SK-N-SH treated with all-trans-retinoic acid at 6 μM for 48 hours (cell line): ENCODE measurements around the gene PPP1R16B.
A peak's percentile ranks its signal among the peaks of the same experiment; 100 is the strongest.

Experiments
- ATAC-seq: fragments of 200-7000 bp; cut with Tn5 transposase; 3 replicates; pipeline ENCODE4 v1.9.1; 2020; ENCODE audit warnings: mild to moderate bottlenecking, moderate library complexity
- ARNTL ChIP-seq: fragments of 450-650 bp; formaldehyde crosslinking; IDR thresholded peaks from 2 replicates; pipeline ENCODE4 v1.5.0; 2020; ENCODE audit warnings: low read depth, mild to moderate bottlenecking, moderate library complexity, borderline replicate concordance
- CSDC2 ChIP-seq: fragments of 250-450 bp; sonication (Bioruptor Pico); IDR thresholded peaks from 2 replicates; pipeline ENCODE4 v1.5.0; 2020; ENCODE audit warnings: mild to moderate bottlenecking, moderate library complexity
- CSRNP3 ChIP-seq: fragments of 250-450 bp; sonication (Bioruptor Pico); IDR thresholded peaks from 2 replicates; pipeline ENCODE4 v1.5.1; 2021; ENCODE audit warnings: mild to moderate bottlenecking, moderate library complexity
- ESRRG ChIP-seq: fragments of 250-450 bp; sonication (Bioruptor Pico); IDR thresholded peaks from 2 replicates; pipeline ENCODE4 v1.6.1; 2021; ENCODE audit warnings: mild to moderate bottlenecking
- GLIS3 ChIP-seq: fragments of 250-450 bp; sonication (Bioruptor Pico); IDR thresholded peaks from 2 replicates; pipeline ENCODE4 v1.5.0; 2020; ENCODE audit warnings: mild to moderate bottlenecking, moderate library complexity
- ISL1 ChIP-seq: fragments of 250-450 bp; sonication (Bioruptor Pico); IDR thresholded peaks from 2 replicates; pipeline ENCODE4 v2.1.2; 2022; ENCODE audit warnings: mild to moderate bottlenecking, moderate library complexity
- POU6F1 ChIP-seq: fragments of 250-450 bp; sonication (Bioruptor Pico); IDR thresholded peaks from 2 replicates; pipeline ENCODE4 v1.8.0; 2021; ENCODE audit warnings: low read depth, mild to moderate bottlenecking, moderate library complexity, borderline replicate concordance
- SNAI2 ChIP-seq: fragments of 250-450 bp; sonication (Bioruptor Pico); IDR thresholded peaks from 2 replicates; pipeline ENCODE4 v1.5.0; 2020; ENCODE audit warnings: mild to moderate bottlenecking, moderate library complexity
- TCF4 ChIP-seq: fragments of 250-450 bp; sonication (Bioruptor Pico); IDR thresholded peaks from 2 replicates; pipeline ENCODE4 v1.8.0; 2021; ENCODE audit warnings: mild to moderate bottlenecking, moderate library complexity, borderline replicate concordance
- TOX ChIP-seq: fragments of 250-450 bp; sonication (Bioruptor Pico); IDR thresholded peaks from 2 replicates; pipeline ENCODE4 v1.8.0; 2021; ENCODE audit warnings: mild to moderate bottlenecking, moderate library complexity, borderline replicate concordance
- TSHZ2 ChIP-seq: fragments of 250-450 bp; sonication (Bioruptor Pico); IDR thresholded peaks from 2 replicates; pipeline ENCODE4 v1.5.0; 2020; ENCODE audit warnings: mild to moderate bottlenecking, moderate library complexity
- ZC3H10 ChIP-seq: fragments of 250-450 bp; sonication (Bioruptor Pico); IDR thresholded peaks from 2 replicates; pipeline ENCODE4 v1.5.1; 2021; ENCODE audit warnings: mild to moderate bottlenecking, moderate library complexity
- ZFP3 ChIP-seq: fragments of 250-450 bp; sonication (Bioruptor Pico); IDR thresholded peaks from 2 replicates; pipeline ENCODE4 v1.5.0; 2020; ENCODE audit warnings: mild to moderate bottlenecking, moderate library complexity
- ZFP30 ChIP-seq: fragments of 450-650 bp; formaldehyde crosslinking; IDR thresholded peaks from 2 replicates; pipeline ENCODE4 v1.5.0; 2022; ENCODE audit warnings: mild to moderate bottlenecking, moderate library complexity
- ZNF565 ChIP-seq: fragments of 450-650 bp; formaldehyde crosslinking; conservative IDR thresholded peaks from 2 replicates; pipeline ENCODE4 v1.5.0; 2020; ENCODE audit warnings: low read depth, mild to moderate bottlenecking, moderate library complexity
- ZNF70 ChIP-seq: fragments of 450-650 bp; formaldehyde crosslinking; IDR thresholded peaks from 2 replicates; pipeline ENCODE4 v1.5.0; 2020; ENCODE audit warnings: mild to moderate bottlenecking, moderate library complexity
- ZNF8 ChIP-seq: fragments of 450-650 bp; formaldehyde crosslinking; IDR thresholded peaks from 2 replicates; pipeline ENCODE4 v1.5.0; 2020; ENCODE audit warnings: mild to moderate bottlenecking, moderate library complexity

PPP1R16B gene

GRCh38 chr20:38937978-38938473, 132.5 kb downstream of the PPP1R16B start (continued):
- no peak for TF ChIP-seq TSHZ2 (CRISPR knock-in tag)
- TF ChIP-seq, all 23 proteins: peak for 0

GRCh38 chr20:38939686-38940085, 134.2 kb downstream of the PPP1R16B start:
- TF ChIP-seq TCF4 (CRISPR knock-in tag), result no peak
- no peak for TF ChIP-seq ARNTL
- TF ChIP-seq TOX, result no peak
- no peak for TF ChIP-seq ZC3H10 (CRISPR knock-in tag)
- TF ChIP-seq POU6F1 (CRISPR knock-in tag), result no peak
- no peak for TF ChIP-seq TSHZ2 (CRISPR knock-in tag)
- TF ChIP-seq ESRRG (CRISPR knock-in tag), result no peak
- no peak for TF ChIP-seq ZFP30 (CRISPR knock-in tag)
- TF ChIP-seq GLIS3 (CRISPR knock-in tag), result no peak
- TF ChIP-seq SNAI2, result no peak
- no peak for TF ChIP-seq ZNF70
- TF ChIP-seq ZFP3, result no peak
- TF ChIP-seq CSDC2 (CRISPR knock-in tag), result no peak
- no peak for TF ChIP-seq ISL1 (CRISPR knock-in tag)
- no peak for TF ChIP-seq ZNF565 (CRISPR knock-in tag)
- no peak for ATAC-seq

GRCh38 chr20:38940644-38941043, 135.1 kb downstream of the PPP1R16B start:
- no peak for ATAC-seq
- no peak for TF ChIP-seq ZNF8 (CRISPR knock-in tag)

- peak; percentile 25; the same call in 1 of the 3 replicates for ATAC-seq
- no peak for TF ChIP-seq TSHZ2 (CRISPR knock-in tag)
- TF ChIP-seq TCF4 (CRISPR knock-in tag), result no peak
- TF ChIP-seq CSRNP3 (CRISPR knock-in tag), result no peak
- no peak for TF ChIP-seq CSDC2 (CRISPR knock-in tag)
- TF ChIP-seq ZNF8 (CRISPR knock-in tag), result no peak
- TF ChIP-seq ESRRG (CRISPR knock-in tag), result no peak
These were observed 136.4 kb downstream of the PPP1R16B start for GRCh38 chr20:38941726-38942389.
